GM19395 (cell line): ENCODE measurements around the gene ATP13A1.
"Not testable (repeated sequence)": the region's sequence is repeated elsewhere in the genome, so short reads cannot be mapped to it uniquely, and the experiment has no call there.

Experiments used
- ATAC-seq: cut with Tn5 transposase; IDR thresholded peaks from one replicate; pipeline ENCODE4 v1.9.1; 2021; ENCODE audit warnings: mild to moderate bottlenecking, moderate library complexity; ENCODE audit not compliant: unreplicated experiment

ATP13A1 gene

GRCh38 chr19:19624032-19624570, 39.4 kb downstream of the ATP13A1 start:
- no peak for ATAC-seq

GRCh38 chr19:19623383-19623782, 40.1 kb downstream of the ATP13A1 start:
- ATAC-seq, result no peak

GRCh38 chr19:19619849-19620210, 43.6 kb downstream of the ATP13A1 start:
- no peak for ATAC-seq

GRCh38 chr19:19619181-19619848, 44.2 kb downstream of the ATP13A1 start:
- no peak for ATAC-seq

- ATAC-seq, result peak; percentile 91
These were observed 45.0 kb downstream of the ATP13A1 start, which contains the start of gene PBX4 for GRCh38 chr19:19618219-19619051. TSS of gene PBX4 (minus strand) at chr19:19618687. CDS start at chr19:19618629, 58 bp downstream.

- no peak for ATAC-seq
These were observed 48.4 kb downstream of the ATP13A1 start for GRCh38 chr19:19615086-19615485.

- ATAC-seq, result no peak
These were observed 50.0 kb downstream of the ATP13A1 start for GRCh38 chr19:19613506-19613905.

GRCh38 chr19:19610376-19611202, 52.9 kb downstream of the ATP13A1 start:
- ATAC-seq, result no peak

GRCh38 chr19:19606686-19607085, 56.8 kb downstream of the ATP13A1 start:
- not testable (repeated sequence) for ATAC-seq

GRCh38 chr19:19606021-19606420, 57.5 kb downstream of the ATP13A1 start:
- ATAC-seq, result no peak

- ATAC-seq, result no peak
These were observed 60.7 kb downstream of the ATP13A1 start for GRCh38 chr19:19602713-19603324.

GRCh38 chr19:19602136-19602712, 61.3 kb downstream of the ATP13A1 start:
- ATAC-seq, result no peak

- no peak for ATAC-seq
These were observed 62.6 kb downstream of the ATP13A1 start for GRCh38 chr19:19600793-19601330.

GRCh38 chr19:19598728-19599451, 64.6 kb downstream of the ATP13A1 start:
- not testable (repeated sequence) for ATAC-seq

- no peak for ATAC-seq
These were observed 65.6 kb downstream of the ATP13A1 start for GRCh38 chr19:19597809-19598306.
